ENCODE measurements around the gene UBE2J1.

The UBE2J1 gene

GRCh38 chr6:89287351-89288028 lies 65.0 kb downstream of the UBE2J1 start:
- no peak overlapping the region for H3K4me3 ChIP-seq (ENCODE audit: low read depth, low read length)
- H3K36me3 ChIP-seq (ENCODE audit: insufficient read depth, low read length) = no peaks in the 10 kb centered on the region
- H3K79me2 ChIP-seq (ENCODE audit: control insufficient read depth, insufficient read depth, low read length, unreplicated experiment) = no peaks in the 10 kb centered on the region
- H3K27me3 ChIP-seq (ENCODE audit: insufficient read depth, low read length) = peaks cover 90% of the 10 kb centered on the region
- H3K27ac ChIP-seq (ENCODE audit: low read depth, low read length) = no peak overlapping the region
- H2AFZ ChIP-seq (ENCODE audit: low read length, unreplicated experiment) = no peak overlapping the region
- no peaks in the 10 kb centered on the region for H3K4me1 ChIP-seq (ENCODE audit: control insufficient read depth, insufficient read depth, low read length, unreplicated experiment)

GRCh38 chr6:89286516-89286915 lies 66.0 kb downstream of the UBE2J1 start:
- no peak overlapping the region for H3K27ac ChIP-seq (ENCODE audit: low read depth, low read length)

GRCh38 chr6:89284963-89285735 lies 67.4 kb downstream of the UBE2J1 start:
- Histone ChIP-seq H3K79me2 (ENCODE audit: control insufficient read depth, insufficient read depth, low read length, unreplicated experiment) (no peaks in the 10 kb centered on the region), H2AFZ (ENCODE audit: low read length, unreplicated experiment) (no peak overlapping the region), H3K36me3 (ENCODE audit: insufficient read depth, low read length) (no peaks in the 10 kb centered on the region), H3K27ac (ENCODE audit: low read depth, low read length) (no peak overlapping the region), H3K4me3 (ENCODE audit: low read depth, low read length) (no peak overlapping the region), H3K4me1 (ENCODE audit: control insufficient read depth, insufficient read depth, low read length, unreplicated experiment) (no peaks in the 10 kb centered on the region), H3K27me3 (ENCODE audit: insufficient read depth, low read length) (peaks cover 86% of the 10 kb centered on the region)

More at GRCh38 chr6:89286516-89286915, 66.0 kb downstream of the UBE2J1 start:
- peaks cover 88% of the 10 kb centered on the region for H3K27me3 ChIP-seq (ENCODE audit: insufficient read depth, low read length)
- H3K36me3 ChIP-seq (ENCODE audit: insufficient read depth, low read length) = no peaks in the 10 kb centered on the region
- H2AFZ ChIP-seq (ENCODE audit: low read length, unreplicated experiment) = no peak overlapping the region
- H3K4me1 ChIP-seq (ENCODE audit: control insufficient read depth, insufficient read depth, low read length, unreplicated experiment) = no peaks in the 10 kb centered on the region
- no peak overlapping the region for H3K4me3 ChIP-seq (ENCODE audit: low read depth, low read length)
- H3K79me2 ChIP-seq (ENCODE audit: control insufficient read depth, insufficient read depth, low read length, unreplicated experiment) = no peaks in the 10 kb centered on the region

GRCh38 chr6:89284081-89284480 lies 68.4 kb downstream of the UBE2J1 start:
- H3K4me1 ChIP-seq (ENCODE audit: control insufficient read depth, insufficient read depth, low read length, unreplicated experiment) = no peaks in the 10 kb centered on the region
- H3K36me3 ChIP-seq (ENCODE audit: insufficient read depth, low read length) = no peaks in the 10 kb centered on the region
- H3K27ac ChIP-seq (ENCODE audit: low read depth, low read length) = no peak overlapping the region
- H3K4me3 ChIP-seq (ENCODE audit: low read depth, low read length) = no peak overlapping the region
- no peak overlapping the region for H2AFZ ChIP-seq (ENCODE audit: low read length, unreplicated experiment)
- H3K79me2 ChIP-seq (ENCODE audit: control insufficient read depth, insufficient read depth, low read length, unreplicated experiment) = no peaks in the 10 kb centered on the region
- H3K27me3 ChIP-seq (ENCODE audit: insufficient read depth, low read length) = peaks cover 77% of the 10 kb centered on the region

GRCh38 chr6:89282749-89283148 lies 69.8 kb downstream of the UBE2J1 start:
- H2AFZ ChIP-seq (ENCODE audit: low read length, unreplicated experiment) = no peak overlapping the region
- no peaks in the 10 kb centered on the region for H3K79me2 ChIP-seq (ENCODE audit: control insufficient read depth, insufficient read depth, low read length, unreplicated experiment)
- H3K4me3 ChIP-seq (ENCODE audit: low read depth, low read length) = no peak overlapping the region
- H3K27ac ChIP-seq (ENCODE audit: low read depth, low read length) = no peak overlapping the region
- no peaks in the 10 kb centered on the region for H3K36me3 ChIP-seq (ENCODE audit: insufficient read depth, low read length)
- peaks cover 79% of the 10 kb centered on the region for H3K27me3 ChIP-seq (ENCODE audit: insufficient read depth, low read length)
- H3K4me1 ChIP-seq (ENCODE audit: control insufficient read depth, insufficient read depth, low read length, unreplicated experiment) = no peaks in the 10 kb centered on the region

- peaks cover 77% of the 10 kb centered on the region for H3K27me3 ChIP-seq (ENCODE audit: insufficient read depth, low read length)
- no peak overlapping the region for H2AFZ ChIP-seq (ENCODE audit: low read length, unreplicated experiment)
- no peaks in the 10 kb centered on the region for H3K4me1 ChIP-seq (ENCODE audit: control insufficient read depth, insufficient read depth, low read length, unreplicated experiment)
Observed at GRCh38 chr6:89281779-89282246, 70.7 kb downstream of the UBE2J1 start.

GRCh38 chr6:89278956-89279355 lies 73.6 kb downstream of the UBE2J1 start:
- no peaks in the 10 kb centered on the region for H3K79me2 ChIP-seq (ENCODE audit: control insufficient read depth, insufficient read depth, low read length, unreplicated experiment)
- H2AFZ ChIP-seq (ENCODE audit: low read length, unreplicated experiment) = no peak overlapping the region
- H3K36me3 ChIP-seq (ENCODE audit: insufficient read depth, low read length) = no peaks in the 10 kb centered on the region
- no peaks in the 10 kb centered on the region for H3K4me1 ChIP-seq (ENCODE audit: control insufficient read depth, insufficient read depth, low read length, unreplicated experiment)
- H3K4me3 ChIP-seq (ENCODE audit: low read depth, low read length) = no peak overlapping the region
- H3K27me3 ChIP-seq (ENCODE audit: insufficient read depth, low read length) = peaks cover 76% of the 10 kb centered on the region
- no peak overlapping the region for H3K27ac ChIP-seq (ENCODE audit: low read depth, low read length)

More at GRCh38 chr6:89281779-89282246, 70.7 kb downstream of the UBE2J1 start:
- Histone ChIP-seq H3K4me3 (ENCODE audit: low read depth, low read length) (no peak overlapping the region), H3K79me2 (ENCODE audit: control insufficient read depth, insufficient read depth, low read length, unreplicated experiment) (no peaks in the 10 kb centered on the region), H3K27ac (ENCODE audit: low read depth, low read length) (no peak overlapping the region), H3K36me3 (ENCODE audit: insufficient read depth, low read length) (no peaks in the 10 kb centered on the region)

All from ACC112 (cell line).